SK-N-SH (cell line): ENCODE measurements around the gene LNP1. TPM values are rescaled to one million over a fixed set of nuclear protein-coding genes. Genes with fewer than 3 reads are reported as not detected.
A peak's percentile ranks its signal among the peaks of the same experiment; 100 is the strongest.

Experiments used
- CTCF ChIA-PET: fragments of 300-600, 350-600 bp; formaldehyde crosslinking; extraction: SDS; loops from one replicate; lab custom pipeline; 2021; lab: Yijun Ruan, JAX
- POLR2A ChIA-PET: fragments of 350-600 bp; sonication (Branson Sonifier 250); formaldehyde crosslinking; extraction: SDS; loops from one replicate; lab custom pipeline; 2020; ENCODE audit warnings: antibody characterized with exemption, inconsistent platforms; lab: Yijun Ruan, JAX
- DNase-seq: peaks from one replicate; pipeline ENCODE4 v3.0.0; 2012
- H2AFZ ChIP-seq: fragments of 200-600 bp; sonication (generic); 2 replicates; pipeline ENCODE4 v1.8.1; 2016; ENCODE audit warnings: antibody characterized with exemption, mild to moderate bottlenecking, low read depth
- H3F3A ChIP-seq: fragments of 200-600 bp; sonication (generic); replicated peaks from 2 replicates; pipeline ENCODE3; 2016; ENCODE audit warnings: antibody characterized with exemption, mild to moderate bottlenecking; ENCODE audit not compliant: insufficient read depth
- H3K27ac ChIP-seq, 2 experiments: fragments of 200-500 bp in 1 of 2; fragments of 200-600 bp in 1 of 2; sonication (Bioruptor generic) in 1 of 2; sonication (generic), shearing (Covaris generic) in 1 of 2; 2 replicates each; pipeline versions ENCODE4 v1.5.1 to v1.6.1; 2014 to 2016; ENCODE audit warnings: low read depth in 2 of 2, inconsistent platforms in 1 of 2, low read length in 1 of 2, mild to moderate bottlenecking in 1 of 2, mixed read lengths in 1 of 2
- H3K27me3 ChIP-seq: fragments of 200-600 bp; sonication (generic), shearing (Covaris generic); 2 replicates; pipeline ENCODE4 v1.6.1; 2016; ENCODE audit warnings: mixed run types; ENCODE audit not compliant: insufficient read depth
- H3K36me3 ChIP-seq, 2 experiments: fragments of 200-500 bp in 1 of 2; fragments of 200-600 bp in 1 of 2; sonication (Bioruptor generic) in 1 of 2; sonication (generic) in 1 of 2; replicated peaks in 1 of 2; 2 replicates each; pipeline versions ENCODE3 to v1.5.1; 2014 to 2016; ENCODE audit warnings: low read length in 1 of 2, mild to moderate bottlenecking in 1 of 2; ENCODE audit not compliant: insufficient read depth in 2 of 2, control insufficient read depth in 1 of 2
- H3K4me1 ChIP-seq, 2 experiments: fragments of 200-500 bp in 1 of 2; fragments of 200-600 bp in 1 of 2; sonication (Bioruptor generic) in 1 of 2; sonication (generic), shearing (Covaris generic) in 1 of 2; 2 replicates each; pipeline versions ENCODE4 v1.5.1 to v1.6.1; 2014 to 2016; ENCODE audit warnings: low read depth in 1 of 2, low read length in 1 of 2, mixed run types in 1 of 2; ENCODE audit not compliant: insufficient read depth in 2 of 2, control insufficient read depth in 1 of 2
- H3K4me2 ChIP-seq: fragments of 200-600 bp; sonication (generic), shearing (Covaris generic); 2 replicates; pipeline ENCODE4 v1.6.1; 2017; ENCODE audit warnings: mixed run types
- H3K4me3 ChIP-seq, 2 experiments: fragments of 200-500 bp in 1 of 2; fragments of 200-600 bp in 1 of 2; sonication (Bioruptor generic) in 1 of 2; sonication (generic), shearing (Covaris generic) in 1 of 2; 2 replicates each; pipeline versions ENCODE4 v1.5.1 to v1.8.1; 2014 to 2016; ENCODE audit warnings: low read depth in 2 of 2, inconsistent platforms in 1 of 2, low read length in 1 of 2, mild to moderate bottlenecking in 1 of 2, mixed read lengths in 1 of 2, moderate library complexity in 1 of 2
- H3K79me2 ChIP-seq: fragments of 200-600 bp; sonication (generic); 2 replicates; pipeline ENCODE4 v1.8.1; 2017; ENCODE audit warnings: mild to moderate bottlenecking; ENCODE audit not compliant: insufficient read depth
- H3K9ac ChIP-seq: fragments of 200-600 bp; sonication (generic); 2 replicates; pipeline ENCODE4 v1.6.1; 2017; ENCODE audit warnings: mixed run types
- H3K9me2 ChIP-seq: fragments of 200-600 bp; sonication (generic); 2 replicates; pipeline ENCODE4 v1.6.1; 2017; ENCODE audit warnings: mixed run types
- H3K9me3 ChIP-seq: fragments of 200-600 bp; sonication (generic); 2 replicates; pipeline ENCODE4 v1.6.1; 2017; ENCODE audit warnings: mixed run types, mild to moderate bottlenecking, moderate library complexity
- H4K20me1 ChIP-seq: fragments of 200-600 bp; sonication (generic); 2 replicates; pipeline ENCODE4 v1.6.1; 2017; ENCODE audit warnings: mild to moderate bottlenecking, mixed run types; ENCODE audit not compliant: insufficient read depth
- CHD2 ChIP-seq: fragments of 150-350 bp; IDR thresholded peaks from 2 replicates; pipeline ENCODE4 v1.6.1; 2018; ENCODE audit warnings: low read length; ENCODE audit not compliant: partially characterized antibody
- CTCF ChIP-seq: fragments of 200-600 bp; sonication (generic); IDR thresholded peaks from 2 replicates; pipeline ENCODE4 v1.6.1; 2017; ENCODE audit warnings: antibody characterized with exemption, mild to moderate bottlenecking, moderate library complexity
- ELF1 ChIP-seq: IDR thresholded peaks from 2 replicates; pipeline ENCODE4 v1.4.0; 2012
- FOSL2 ChIP-seq: IDR thresholded peaks from 2 replicates; pipeline ENCODE4 v1.4.0; 2012; ENCODE audit warnings: low read depth, mild to moderate bottlenecking, moderate library complexity, borderline replicate concordance
- FOXJ3 ChIP-seq: sonication (generic); formaldehyde crosslinking; IDR thresholded peaks from 2 replicates; pipeline ENCODE4 v1.5.1; 2020; ENCODE audit warnings: mild to moderate bottlenecking, missing genetic modification reagents
- JUND ChIP-seq: IDR thresholded peaks from 2 replicates; pipeline ENCODE4 v1.4.0; 2012
- MAX ChIP-seq: IDR thresholded peaks from 2 replicates; pipeline ENCODE4 v1.4.0; 2012; ENCODE audit warnings: low read depth
- MEF2A ChIP-seq: IDR thresholded peaks from 2 replicates; pipeline ENCODE4 v1.4.0; 2012; ENCODE audit warnings: low read depth, borderline replicate concordance
- NFIC ChIP-seq: IDR thresholded peaks from 2 replicates; pipeline ENCODE4 v1.4.0; 2012; ENCODE audit warnings: borderline replicate concordance
- NRF1 ChIP-seq: IDR thresholded peaks from 2 replicates; pipeline ENCODE4 v1.6.1; 2012; ENCODE audit warnings: low read depth, mild to moderate bottlenecking, low read length
- RCOR1 ChIP-seq: fragments of 150-350 bp; IDR thresholded peaks from 2 replicates; pipeline ENCODE4 v1.6.1; 2017; ENCODE audit warnings: antibody characterized with exemption, low read length
- RFX5 ChIP-seq: IDR thresholded peaks from 2 replicates; pipeline ENCODE4 v1.6.1; 2012; ENCODE audit warnings: mild to moderate bottlenecking, improper control_type of control experiment, low read length
- SMC3 ChIP-seq: IDR thresholded peaks from 2 replicates; pipeline ENCODE4 v1.6.1; 2012; ENCODE audit warnings: low read depth, low read length, improper control_type of control experiment
- TCF12 ChIP-seq: IDR thresholded peaks from 2 replicates; pipeline ENCODE4 v1.4.0; 2012
- TEAD4 ChIP-seq: IDR thresholded peaks from 2 replicates; pipeline ENCODE4 v1.4.0; 2012; ENCODE audit warnings: mild to moderate bottlenecking, borderline replicate concordance; ENCODE audit not compliant: insufficient read depth
- YY1 ChIP-seq: IDR thresholded peaks from 2 replicates; pipeline ENCODE4 v1.4.0; 2012; ENCODE audit warnings: low read depth, mild to moderate bottlenecking
- WGBS: methylation state at CpG from one replicate; pipeline ENCODE4 v1.1.6; 2017; ENCODE audit warnings: low lambda C conversion rate; 5-methylcytosine and 5-hydroxymethylcytosine counted together
- polyA plus RNA-seq, 3 experiments: library from polyadenylated mRNA; depleted of rRNA; stranded (reverse); fragments of >200 nt; gene quantifications; 2 replicates each; pipeline ENCODE4 v1.2.3, GENCODE V29; 2012
- TF ChIP-seq, protein P1 (sequence below): fragments of 150-350 bp; IDR thresholded peaks from 2 replicates; pipeline ENCODE4 v1.6.1; 2017; ENCODE audit warnings: antibody characterized with exemption, low read length, low read depth, borderline replicate concordance

Gene LNP1
- polyA plus RNA-seq, 1 of the 3 experiments (the other 2 are of a cell fraction), result 2.3 TPM

GRCh38 chr3:100399341-100400071 is 1.8 kb upstream of the LNP1 start:
- H3K4me2 ChIP-seq, result peak overlapping the region; percentile 89
- H3K36me3 ChIP-seq, result no peaks in the 10 kb centered on the region
- peaks cover 45% of the 10 kb centered on the region for H4K20me1 ChIP-seq
- 26% methylated on average over 9 of the region's 9 CpGs for WGBS
- no peaks in the 10 kb centered on the region for H3K9me3 ChIP-seq
- peaks cover 3% of the 10 kb centered on the region for H3F3A ChIP-seq
- peak overlapping the region in 1 of 2 experiments; percentile 94; a peak in 1 of 4 replicates for H3K27ac ChIP-seq
- peaks cover 92% of the 10 kb centered on the region for H3K79me2 ChIP-seq
- peaks cover 0 to 13% of the 10 kb centered on the region in 2 experiments; a peak in 3 of 4 replicates for H3K4me1 ChIP-seq
- TF ChIP-seq NRF1, result no peak
- no peak for TF ChIP-seq CTCF
- TF ChIP-seq NFIC, result no peak
- TF ChIP-seq SMC3, result no peak
- TF ChIP-seq, protein P1, sequence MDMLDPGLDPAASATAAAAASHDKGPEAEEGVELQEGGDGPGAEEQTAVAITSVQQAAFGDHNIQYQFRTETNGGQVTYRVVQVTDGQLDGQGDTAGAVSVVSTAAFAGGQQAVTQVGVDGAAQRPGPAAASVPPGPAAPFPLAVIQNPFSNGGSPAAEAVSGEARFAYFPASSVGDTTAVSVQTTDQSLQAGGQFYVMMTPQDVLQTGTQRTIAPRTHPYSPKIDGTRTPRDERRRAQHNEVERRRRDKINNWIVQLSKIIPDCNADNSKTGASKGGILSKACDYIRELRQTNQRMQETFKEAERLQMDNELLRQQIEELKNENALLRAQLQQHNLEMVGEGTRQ, result no peak
- TF ChIP-seq TCF12, result no peak
- TF ChIP-seq MAX, result no peak
- TF ChIP-seq RCOR1, result no peak
- no peak for TF ChIP-seq RFX5
- no peak for TF ChIP-seq FOSL2
- TF ChIP-seq CHD2, result no peak
- no peak for TF ChIP-seq TEAD4
- no peak for TF ChIP-seq JUND
- TF ChIP-seq MEF2A, result no peak
- TF ChIP-seq ELF1, result no peak
- TF ChIP-seq FOXJ3, result no peak
- TF ChIP-seq YY1, result no peak
- TF ChIP-seq, all 33 proteins: peak for 0
- DNase-seq, result peak; percentile 5
- H2AFZ ChIP-seq, result no peak overlapping the region
- peak overlapping the region; percentile 83; the same call in 1 of the 2 replicates for H3K9ac ChIP-seq
- no peaks in the 10 kb centered on the region for H3K27me3 ChIP-seq
- ChIA-PET POLR2A (interaction anchor here (1.1 kb wide), 1 partner anchor 19 kb away, joined by 3 read pairs; no protein-coding TSS in a partner anchor), CTCF (interaction anchor here (1.1 kb wide), 1 partner anchor 40 kb away, joined by 3 read pairs; no protein-coding TSS in a partner anchor)
- H3K9me2 ChIP-seq, result no peaks in the 10 kb centered on the region
- H3K4me3 ChIP-seq, result peak overlapping the region; percentile 87 to 97
